Thyroid gland (tissue), 4 donors: ENCODE measurements around the gene DDC. TPM values are rescaled to one million over a fixed set of nuclear protein-coding genes. Genes with fewer than 3 reads are reported as not detected.

Experiments
- DNase-seq, 2 donors: peaks; one replicate each; pipeline ENCODE4 v3.0.0-alpha.2; 2019
- H3K27ac ChIP-seq, 3 donors: fragments of 200-600 bp; sonication (generic); 1 replicate in 2 of 3; 2 replicates in 1 of 3; pipeline ENCODE4 v1.5.1; 2016 to 2019; ENCODE audit warnings: mild to moderate bottlenecking in 1 of 3, moderate library complexity in 1 of 3
- H3K27me3 ChIP-seq: fragments of 200-600 bp; sonication (generic); one replicate; pipeline ENCODE4 v1.5.1; 2019
- H3K36me3 ChIP-seq, 2 donors: fragments of 200-600 bp; sonication (generic); one replicate each; pipeline ENCODE4 v1.5.1; 2016 to 2019
- H3K4me1 ChIP-seq, 2 donors: fragments of 200-600 bp; sonication (generic); one replicate each; pipeline ENCODE4 v1.5.1; 2017 to 2019
- H3K4me3 ChIP-seq, 3 donors: fragments of 200-600 bp; sonication (generic); replicated peaks in 1 of 3; 1 replicate in 2 of 3; 2 replicates in 1 of 3; pipeline ENCODE4 v1.5.1; 2016; ENCODE audit warnings: mild to moderate bottlenecking in 1 of 3
- H3K9me3 ChIP-seq: fragments of 200-600 bp; sonication (generic); one replicate; pipeline ENCODE4 v1.5.1; 2017
- CTCF ChIP-seq, 6 experiments: fragments of 200-600 bp in 3 of 6; fragments of 450-650 bp in 3 of 6; sonication (generic) in 3 of 6; IDR thresholded peaks; one replicate each; pipeline ENCODE4 v1.5.1; 2016 to 2019; ENCODE audit warnings: antibody characterized with exemption in 6 of 6, mild to moderate bottlenecking in 2 of 6, inconsistent platforms in 1 of 6, moderate library complexity in 1 of 6
- POLR2A ChIP-seq, 2 donors: fragments of 450-650 bp; IDR thresholded peaks; one replicate each; pipeline ENCODE4 v1.6.1; 2017; ENCODE audit warnings: antibody characterized with exemption in 2 of 2, mild to moderate bottlenecking in 2 of 2, moderate library complexity in 1 of 2
- WGBS, 2 donors: methylation state at CpG; one replicate each; pipeline ENCODE4 v1.1.5; 2017; 5-methylcytosine and 5-hydroxymethylcytosine counted together
- intact Hi-C: fragments of 100-400 bp; cut with DNase I; formaldehyde crosslinking; loops from one replicate; pipeline ENCODE4 v1.15.1; 2023
- total RNA-seq, 4 donors: library from RNA; depleted of rRNA; stranded (reverse); fragments of >200 nt; gene quantifications; one replicate each; pipeline ENCODE4 v1.2.3, GENCODE V29; 2016

The DDC gene
- total RNA-seq, 4 donors from 2014 or later, result 2.7 TPM; not detected in 3

GRCh38 chr7:50505553-50506210 lies 59.5 kb downstream of the DDC start:
- TF ChIP-seq CTCF (IDR thresholded peaks at IDR 0.05), result no peak
- TF ChIP-seq POLR2A (IDR thresholded peaks at IDR 0.05), result no peak
- Histone ChIP-seq H3K9me3 (no peaks in the 10 kb centered on the region), H3K4me3 (no peak overlapping the region), H3K27me3 (no peaks in the 10 kb centered on the region), H3K4me1 (no peaks in the 10 kb centered on the region), H3K36me3 (no peaks in the 10 kb centered on the region), H3K27ac (no peak overlapping the region)
- WGBS, 2 donors, result 72 to 81% methylated on average over 7 to 10 of the region's 10 CpGs
- intact Hi-C loops, result no loop called here
- DNase-seq, result no peak

- intact Hi-C loops, result no loop called here
- WGBS, 2 donors, result 88 to 92% methylated on average over 12 of the region's 12 CpGs
Measured at GRCh38 chr7:50504646-50505546, 60.3 kb downstream of the DDC start.

GRCh38 chr7:50502947-50503346 lies 62.3 kb downstream of the DDC start:
- H3K4me1 ChIP-seq, result no peaks in the 10 kb centered on the region
- no peak for DNase-seq
- WGBS, 2 donors, result 64 to 67% methylated on average over 5 of the region's 5 CpGs
- no peaks in the 10 kb centered on the region for H3K36me3 ChIP-seq
- intact Hi-C loops, result no loop called here
- H3K27ac ChIP-seq, result peak overlapping the region in 1 of 3 donors; percentile 33
- no peak for TF ChIP-seq POLR2A (IDR thresholded peaks at IDR 0.05)
- no peak for TF ChIP-seq CTCF (IDR thresholded peaks at IDR 0.05)
- no peak overlapping the region for H3K4me3 ChIP-seq
- H3K9me3 ChIP-seq, result no peaks in the 10 kb centered on the region
- H3K27me3 ChIP-seq, result no peaks in the 10 kb centered on the region

More at GRCh38 chr7:50504646-50505546, 60.3 kb downstream of the DDC start:
- Histone ChIP-seq H3K36me3 (no peaks in the 10 kb centered on the region), H3K27me3 (no peaks in the 10 kb centered on the region), H3K4me1 (no peaks in the 10 kb centered on the region), H3K4me3 (no peak overlapping the region), H3K9me3 (no peaks in the 10 kb centered on the region), H3K27ac (no peak overlapping the region)
- no peak for TF ChIP-seq POLR2A (IDR thresholded peaks at IDR 0.05)
- DNase-seq, result no peak

GRCh38 chr7:50502001-50502684 lies 63.1 kb downstream of the DDC start:
- DNase-seq, result peak; percentile 10 to 14
- H3K27me3 ChIP-seq, result no peaks in the 10 kb centered on the region
- H3K9me3 ChIP-seq, result no peaks in the 10 kb centered on the region
- peak overlapping the region in 1 of 3 donors; percentile 33 for H3K27ac ChIP-seq
- TF ChIP-seq CTCF (IDR thresholded peaks at IDR 0.05), result no peak
- TF ChIP-seq POLR2A (IDR thresholded peaks at IDR 0.05), result no peak
- H3K4me1 ChIP-seq, result no peaks in the 10 kb centered on the region
- intact Hi-C loops, result no loop called here
- no peaks in the 10 kb centered on the region for H3K36me3 ChIP-seq
- no peak overlapping the region for H3K4me3 ChIP-seq
- WGBS, 2 donors, result 47 to 71% methylated on average over 5 to 7 of the region's 8 CpGs

- no peak for DNase-seq
- TF ChIP-seq POLR2A (IDR thresholded peaks at IDR 0.05), result no peak
- no peak for TF ChIP-seq CTCF (IDR thresholded peaks at IDR 0.05)
- Histone ChIP-seq H3K4me3 (no peak overlapping the region), H3K9me3 (no peaks in the 10 kb centered on the region), H3K27me3 (no peaks in the 10 kb centered on the region), H3K4me1 (no peaks in the 10 kb centered on the region), H3K27ac (no peak overlapping the region), H3K36me3 (no peaks in the 10 kb centered on the region)
- WGBS, 2 donors, result 90 to 96% methylated on average over 4 to 6 of the region's 6 CpGs
- intact Hi-C loops, result no loop called here
Measured at GRCh38 chr7:50499092-50499491, 66.1 kb downstream of the DDC start.
